GM23338 (cell line): ENCODE results near the gene UVRAG. TPM values are rescaled to one million over a fixed set of nuclear protein-coding genes. Genes with fewer than 3 reads are reported as not detected.

ENCODE experiments used
- EZH2 ChIP-seq: fragments of 200-600 bp; sonication (generic); IDR thresholded peaks from one replicate; pipeline ENCODE4 v1.8.0; 2017; ENCODE audit warnings: antibody characterized with exemption, mild to moderate bottlenecking, low read depth; ENCODE audit not compliant: unreplicated experiment
- STAT1 ChIP-seq: IDR thresholded peaks from one replicate; pipeline ENCODE4 v1.6.1; 2016; ENCODE audit warnings: antibody characterized with exemption; ENCODE audit not compliant: unreplicated experiment
- ZNF114 ChIP-seq: fragments of 250-450 bp; sonication (Bioruptor Pico); IDR thresholded peaks from 2 replicates; pipeline ENCODE4 v1.5.0; 2020; ENCODE audit warnings: mild to moderate bottlenecking, moderate library complexity
- polyA plus RNA-seq: library from polyadenylated mRNA; unstranded; fragments of >200 nt; fragmentation: Nextera tagmentation; extraction: Ambion mirVana; gene quantifications from 2 replicates; pipeline ENCODE4 v1.2.1, GENCODE V29; 2016
- total RNA-seq: library from RNA; depleted of rRNA; stranded (reverse); fragments of >200 nt; shearing (Covaris generic); gene quantifications from 2 replicates; pipeline ENCODE4 v1.2.3, GENCODE V29; 2014
- TF ChIP-seq, protein P1 (sequence below): fragments of 250-450 bp; sonication (Bioruptor Pico); IDR thresholded peaks from 2 replicates; pipeline ENCODE4 v1.5.0; 2020; ENCODE audit warnings: mild to moderate bottlenecking, moderate library complexity
- TF ChIP-seq, protein P2 (sequence below): IDR thresholded peaks from one replicate; pipeline ENCODE4 v1.6.1; 2018; ENCODE audit warnings: antibody characterized with exemption; ENCODE audit not compliant: unreplicated experiment

The UVRAG gene
- total and polyA plus RNA-seq, 2 experiments from 2014 or later: 15.3 to 17.4 TPM

DNA sequence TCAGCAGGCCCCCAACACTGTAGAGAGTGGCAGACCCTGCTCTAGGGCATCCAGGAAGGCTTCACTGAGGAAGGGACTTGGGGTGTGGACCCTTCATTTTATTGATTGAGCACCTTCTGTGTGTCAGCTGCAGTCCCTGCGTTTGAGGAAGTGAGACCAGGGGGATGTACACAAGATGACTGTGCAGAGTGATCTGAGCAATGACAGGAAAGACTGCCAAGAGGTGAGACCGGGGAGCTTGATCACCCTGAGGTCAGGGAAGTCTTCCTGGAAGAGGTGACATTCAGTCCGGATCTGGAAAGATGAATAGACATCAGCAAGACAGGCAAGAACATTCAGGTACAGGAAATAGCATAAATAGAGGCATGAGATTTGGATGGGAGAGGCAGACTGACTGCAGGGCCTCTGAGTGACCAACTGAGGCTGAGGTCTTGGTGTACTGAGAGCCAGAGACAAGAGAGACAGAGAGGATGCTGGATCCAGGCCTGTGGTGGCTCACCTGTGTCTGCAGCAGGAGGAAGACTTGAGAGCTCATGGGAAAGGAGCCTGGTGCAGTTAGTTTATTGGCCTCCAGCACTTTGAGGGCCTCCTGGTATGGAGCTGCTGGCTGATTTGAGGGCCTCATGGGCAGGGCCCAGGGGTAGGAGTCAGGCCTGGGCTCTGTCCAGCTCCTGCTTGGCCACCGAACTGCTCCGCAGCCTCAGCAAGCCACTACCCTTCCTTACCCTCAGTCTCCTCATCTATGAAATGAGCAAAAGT lies 41.2 kb upstream of the UVRAG start (continued):
- TF ChIP-seq, protein P1, sequence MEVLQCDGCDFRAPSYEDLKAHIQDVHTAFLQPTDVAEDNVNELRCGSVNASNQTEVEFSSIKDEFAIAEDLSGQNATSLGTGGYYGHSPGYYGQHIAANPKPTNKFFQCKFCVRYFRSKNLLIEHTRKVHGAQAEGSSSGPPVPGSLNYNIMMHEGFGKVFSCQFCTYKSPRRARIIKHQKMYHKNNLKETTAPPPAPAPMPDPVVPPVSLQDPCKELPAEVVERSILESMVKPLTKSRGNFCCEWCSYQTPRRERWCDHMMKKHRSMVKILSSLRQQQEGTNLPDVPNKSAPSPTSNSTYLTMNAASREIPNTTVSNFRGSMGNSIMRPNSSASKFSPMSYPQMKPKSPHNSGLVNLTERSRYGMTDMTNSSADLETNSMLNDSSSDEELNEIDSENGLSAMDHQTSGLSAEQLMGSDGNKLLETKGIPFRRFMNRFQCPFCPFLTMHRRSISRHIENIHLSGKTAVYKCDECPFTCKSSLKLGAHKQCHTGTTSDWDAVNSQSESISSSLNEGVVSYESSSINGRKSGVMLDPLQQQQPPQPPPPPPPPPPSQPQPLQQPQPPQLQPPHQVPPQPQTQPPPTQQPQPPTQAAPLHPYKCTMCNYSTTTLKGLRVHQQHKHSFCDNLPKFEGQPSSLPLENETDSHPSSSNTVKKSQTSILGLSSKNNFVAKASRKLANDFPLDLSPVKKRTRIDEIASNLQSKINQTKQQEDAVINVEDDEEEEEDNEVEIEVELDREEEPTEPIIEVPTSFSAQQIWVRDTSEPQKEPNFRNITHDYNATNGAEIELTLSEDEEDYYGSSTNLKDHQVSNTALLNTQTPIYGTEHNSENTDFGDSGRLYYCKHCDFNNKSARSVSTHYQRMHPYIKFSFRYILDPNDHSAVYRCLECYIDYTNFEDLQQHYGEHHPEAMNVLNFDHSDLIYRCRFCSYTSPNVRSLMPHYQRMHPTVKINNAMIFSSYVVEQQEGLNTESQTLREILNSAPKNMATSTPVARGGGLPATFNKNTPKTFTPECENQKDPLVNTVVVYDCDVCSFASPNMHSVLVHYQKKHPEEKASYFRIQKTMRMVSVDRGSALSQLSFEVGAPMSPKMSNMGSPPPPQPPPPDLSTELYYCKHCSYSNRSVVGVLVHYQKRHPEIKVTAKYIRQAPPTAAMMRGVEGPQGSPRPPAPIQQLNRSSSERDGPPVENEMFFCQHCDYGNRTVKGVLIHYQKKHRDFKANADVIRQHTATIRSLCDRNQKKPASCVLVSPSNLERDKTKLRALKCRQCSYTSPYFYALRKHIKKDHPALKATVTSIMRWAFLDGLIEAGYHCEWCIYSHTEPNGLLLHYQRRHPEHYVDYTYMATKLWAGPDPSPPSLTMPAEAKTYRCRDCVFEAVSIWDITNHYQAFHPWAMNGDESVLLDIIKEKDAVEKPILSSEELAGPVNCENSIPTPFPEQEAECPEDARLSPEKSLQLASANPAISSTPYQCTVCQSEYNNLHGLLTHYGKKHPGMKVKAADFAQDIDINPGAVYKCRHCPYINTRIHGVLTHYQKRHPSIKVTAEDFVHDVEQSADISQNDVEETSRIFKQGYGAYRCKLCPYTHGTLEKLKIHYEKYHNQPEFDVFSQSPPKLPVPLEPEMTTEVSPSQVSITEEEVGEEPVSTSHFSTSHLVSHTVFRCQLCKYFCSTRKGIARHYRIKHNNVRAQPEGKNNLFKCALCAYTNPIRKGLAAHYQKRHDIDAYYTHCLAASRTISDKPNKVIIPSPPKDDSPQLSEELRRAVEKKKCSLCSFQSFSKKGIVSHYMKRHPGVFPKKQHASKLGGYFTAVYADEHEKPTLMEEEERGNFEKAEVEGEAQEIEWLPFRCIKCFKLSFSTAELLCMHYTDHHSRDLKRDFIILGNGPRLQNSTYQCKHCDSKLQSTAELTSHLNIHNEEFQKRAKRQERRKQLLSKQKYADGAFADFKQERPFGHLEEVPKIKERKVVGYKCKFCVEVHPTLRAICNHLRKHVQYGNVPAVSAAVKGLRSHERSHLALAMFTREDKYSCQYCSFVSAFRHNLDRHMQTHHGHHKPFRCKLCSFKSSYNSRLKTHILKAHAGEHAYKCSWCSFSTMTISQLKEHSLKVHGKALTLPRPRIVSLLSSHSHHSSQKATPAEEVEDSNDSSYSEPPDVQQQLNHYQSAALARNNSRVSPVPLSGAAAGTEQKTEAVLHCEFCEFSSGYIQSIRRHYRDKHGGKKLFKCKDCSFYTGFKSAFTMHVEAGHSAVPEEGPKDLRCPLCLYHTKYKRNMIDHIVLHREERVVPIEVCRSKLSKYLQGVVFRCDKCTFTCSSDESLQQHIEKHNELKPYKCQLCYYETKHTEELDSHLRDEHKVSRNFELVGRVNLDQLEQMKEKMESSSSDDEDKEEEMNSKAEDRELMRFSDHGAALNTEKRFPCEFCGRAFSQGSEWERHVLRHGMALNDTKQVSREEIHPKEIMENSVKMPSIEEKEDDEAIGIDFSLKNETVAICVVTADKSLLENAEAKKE (CRISPR knock-in tag): no peak
- TF ChIP-seq EZH2 (no peak), STAT1 (no peak), ZNF114 (CRISPR knock-in tag) (no peak)
- TF ChIP-seq, protein P2, sequence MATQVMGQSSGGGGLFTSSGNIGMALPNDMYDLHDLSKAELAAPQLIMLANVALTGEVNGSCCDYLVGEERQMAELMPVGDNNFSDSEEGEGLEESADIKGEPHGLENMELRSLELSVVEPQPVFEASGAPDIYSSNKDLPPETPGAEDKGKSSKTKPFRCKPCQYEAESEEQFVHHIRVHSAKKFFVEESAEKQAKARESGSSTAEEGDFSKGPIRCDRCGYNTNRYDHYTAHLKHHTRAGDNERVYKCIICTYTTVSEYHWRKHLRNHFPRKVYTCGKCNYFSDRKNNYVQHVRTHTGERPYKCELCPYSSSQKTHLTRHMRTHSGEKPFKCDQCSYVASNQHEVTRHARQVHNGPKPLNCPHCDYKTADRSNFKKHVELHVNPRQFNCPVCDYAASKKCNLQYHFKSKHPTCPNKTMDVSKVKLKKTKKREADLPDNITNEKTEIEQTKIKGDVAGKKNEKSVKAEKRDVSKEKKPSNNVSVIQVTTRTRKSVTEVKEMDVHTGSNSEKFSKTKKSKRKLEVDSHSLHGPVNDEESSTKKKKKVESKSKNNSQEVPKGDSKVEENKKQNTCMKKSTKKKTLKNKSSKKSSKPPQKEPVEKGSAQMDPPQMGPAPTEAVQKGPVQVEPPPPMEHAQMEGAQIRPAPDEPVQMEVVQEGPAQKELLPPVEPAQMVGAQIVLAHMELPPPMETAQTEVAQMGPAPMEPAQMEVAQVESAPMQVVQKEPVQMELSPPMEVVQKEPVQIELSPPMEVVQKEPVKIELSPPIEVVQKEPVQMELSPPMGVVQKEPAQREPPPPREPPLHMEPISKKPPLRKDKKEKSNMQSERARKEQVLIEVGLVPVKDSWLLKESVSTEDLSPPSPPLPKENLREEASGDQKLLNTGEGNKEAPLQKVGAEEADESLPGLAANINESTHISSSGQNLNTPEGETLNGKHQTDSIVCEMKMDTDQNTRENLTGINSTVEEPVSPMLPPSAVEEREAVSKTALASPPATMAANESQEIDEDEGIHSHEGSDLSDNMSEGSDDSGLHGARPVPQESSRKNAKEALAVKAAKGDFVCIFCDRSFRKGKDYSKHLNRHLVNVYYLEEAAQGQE: no peak
